Activated CD4-positive, alpha-beta T cell treated with anti-CD3 and anti-CD28 coated beads, Interleukin-2, amount 50 U/mL, for 4 hours (primary cell): ENCODE data around the gene CRYBG2.

Experiments
- DNase-seq, 2 experiments: peaks; one replicate each; pipeline ENCODE4 v3.0.0-alpha.2; 2020

Gene CRYBG2

DNA sequence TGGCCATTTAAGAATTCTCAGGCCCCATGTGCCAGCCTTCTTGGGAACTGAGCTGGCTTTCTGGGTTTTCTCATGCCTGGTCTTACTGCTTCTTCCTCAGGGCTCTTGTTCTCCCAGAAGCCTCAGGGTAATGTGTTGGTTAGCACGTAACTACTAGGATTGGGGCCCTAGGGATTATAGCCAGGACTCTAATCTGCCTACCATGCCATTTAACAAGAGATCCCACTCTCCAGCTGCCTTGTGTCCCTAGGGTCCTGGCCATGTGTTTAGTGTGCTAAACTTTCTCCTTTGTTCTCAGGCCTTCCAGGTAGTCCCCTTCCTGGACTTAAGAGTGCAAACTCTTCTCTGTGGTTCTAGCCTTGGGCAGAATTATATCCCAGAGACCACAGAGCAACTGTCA lies 76.2 kb downstream of the CRYBG2 start:
- no peak for DNase-seq

DNA sequence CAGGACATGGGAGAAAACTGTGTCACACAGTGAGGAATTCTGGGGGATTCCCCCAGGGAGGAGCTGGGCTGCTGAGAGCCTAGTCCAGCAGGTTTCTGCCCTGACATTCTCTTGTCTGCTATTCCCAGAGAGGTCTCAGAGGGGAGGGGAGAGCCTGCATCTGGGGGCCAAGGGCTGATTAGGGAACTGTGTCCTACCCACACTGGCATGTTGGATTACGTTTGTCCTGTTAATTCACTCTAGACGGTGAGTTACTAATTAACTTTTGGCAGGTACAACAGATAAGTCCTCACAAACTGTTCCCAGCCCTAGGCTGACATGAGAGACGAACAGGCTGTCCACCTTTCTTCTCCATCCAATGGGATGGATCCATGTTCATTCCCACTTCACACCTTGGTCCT lies 76.7 kb downstream of the CRYBG2 start:
- no peak for DNase-seq

DNA sequence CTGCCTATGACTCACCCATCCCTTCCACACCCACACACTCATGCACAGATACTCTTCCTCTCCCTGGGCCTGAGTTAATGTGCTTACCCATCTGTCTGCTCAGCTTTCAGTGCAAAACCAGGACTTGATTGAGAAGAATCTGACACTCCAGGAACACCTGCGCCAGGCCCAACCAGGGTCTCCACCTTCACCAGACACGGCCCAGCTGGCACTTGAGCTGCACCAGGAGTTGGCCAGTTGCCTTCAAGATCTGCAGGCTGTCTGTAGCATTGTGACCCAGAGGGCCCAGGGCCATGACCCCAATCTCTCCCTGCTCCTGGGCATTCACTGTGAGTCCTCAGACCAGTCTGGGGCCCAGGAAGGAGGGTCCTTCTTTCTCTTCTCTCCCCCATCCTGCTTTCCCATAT lies 77.5 kb downstream of the CRYBG2 start:
- no peak for DNase-seq

DNA sequence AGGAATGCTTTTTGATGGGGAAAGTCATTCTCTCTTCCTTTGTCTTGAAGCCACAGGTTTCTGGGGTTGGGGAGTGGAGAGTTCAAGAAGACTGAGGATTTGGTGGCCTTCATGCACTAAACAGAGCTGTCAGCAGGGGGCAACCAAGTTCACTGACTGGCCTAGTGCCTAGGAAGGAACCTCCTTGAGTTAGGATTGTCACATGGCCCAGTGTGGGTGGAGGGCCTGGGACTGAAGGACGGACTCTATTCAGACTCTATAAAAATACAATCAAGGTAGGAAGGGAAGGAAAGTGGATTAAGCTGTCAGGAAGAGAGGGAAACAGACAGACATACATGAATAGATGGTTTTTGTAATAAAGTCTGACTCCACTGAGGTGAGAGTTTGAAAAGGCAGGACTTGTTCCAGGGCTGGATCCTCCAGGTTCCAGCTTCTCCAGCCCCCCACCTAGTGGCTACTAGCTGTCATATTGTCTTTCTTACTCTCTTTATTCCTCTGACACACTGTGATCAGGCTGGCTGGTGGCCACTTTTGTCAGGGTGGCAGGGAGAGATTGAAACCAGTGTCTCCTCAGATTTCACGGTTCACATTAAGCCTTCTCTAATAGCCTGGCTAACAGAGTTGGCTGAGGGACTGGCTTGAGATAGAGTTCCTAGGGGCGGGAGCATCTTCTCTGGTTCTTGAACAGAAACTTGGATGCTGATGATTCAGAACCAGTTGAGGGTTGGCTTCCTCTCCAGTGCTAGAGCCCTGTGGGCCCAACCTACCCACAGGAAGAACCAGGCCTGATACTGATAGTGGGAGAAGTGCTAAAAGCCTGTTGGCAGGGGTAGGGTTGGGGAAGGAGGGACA lies 78.1 kb downstream of the CRYBG2 start:
- DNase-seq = peak; percentile 71 to 74

DNA sequence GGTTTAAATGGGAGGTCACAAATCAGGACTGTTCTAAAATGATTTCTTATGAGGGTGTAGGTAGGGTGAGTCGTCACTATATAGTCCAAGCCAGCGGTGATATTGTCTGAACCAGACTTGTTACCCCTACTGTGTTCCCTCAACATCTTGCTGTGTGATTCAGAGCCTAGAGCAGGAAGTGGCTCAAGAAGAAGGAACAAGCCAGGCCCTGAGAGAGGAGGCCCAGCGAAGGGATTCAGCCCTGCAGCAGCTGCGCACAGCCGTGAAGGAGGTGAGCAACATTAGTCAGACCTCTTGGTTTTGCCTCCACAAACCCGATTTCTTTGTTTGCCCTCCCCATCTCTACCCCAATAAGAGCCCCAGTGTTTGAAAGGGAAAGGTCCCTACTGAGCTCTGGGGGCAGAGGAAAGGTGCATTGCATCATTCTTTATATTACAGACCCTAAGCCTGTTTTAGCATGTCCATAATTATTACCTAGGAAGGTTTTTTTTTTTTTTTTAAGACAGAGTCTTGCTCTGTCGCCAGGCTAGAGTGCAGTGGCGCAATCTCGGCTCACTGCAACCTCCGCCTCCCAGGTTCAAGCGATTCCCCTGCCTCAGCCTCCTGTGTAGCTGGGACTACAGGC lies 79.0 kb downstream of the CRYBG2 start:
- no peak for DNase-seq
